ENCODE measurements around the gene SFSWAP.

GRCh38 chr12:131721548-131721947, 10.7 kb downstream of the SFSWAP start:
- TF ChIP-seq PATZ1 (CRISPR knock-in tag; IDR thresholded peaks at IDR 0.05; ENCODE audit: borderline replicate concordance) (no peak), POU6F1 (CRISPR knock-in tag; IDR thresholded peaks at IDR 0.05; ENCODE audit: borderline replicate concordance, low read depth) (no peak), ZC3H10 (CRISPR knock-in tag; IDR thresholded peaks at IDR 0.05) (no peak), TCF4 (CRISPR knock-in tag; IDR thresholded peaks at IDR 0.05; ENCODE audit: borderline replicate concordance) (no peak), CREB5 (CRISPR knock-in tag; IDR thresholded peaks at IDR 0.05; ENCODE audit: low read depth) (no peak), GLIS3 (CRISPR knock-in tag; IDR thresholded peaks at IDR 0.05) (no peak), CSRNP3 (CRISPR knock-in tag; IDR thresholded peaks at IDR 0.05) (no peak), ZNF565 (CRISPR knock-in tag; conservative IDR thresholded peaks at IDR 0.05; ENCODE audit: low read depth) (no peak), ZFP3 (CRISPR knock-in tag; IDR thresholded peaks at IDR 0.05) (no peak), ESRRG (CRISPR knock-in tag; IDR thresholded peaks at IDR 0.05) (no peak), ISL1 (CRISPR knock-in tag; IDR thresholded peaks at IDR 0.05) (no peak), TOX (CRISPR knock-in tag; IDR thresholded peaks at IDR 0.05; ENCODE audit: borderline replicate concordance) (no peak)

Data from SK-N-SH treated with all-trans-retinoic acid at 6 μM for 48 hours (cell line).